ENCODE data around the gene EPHA4.

The EPHA4 gene

GRCh38 chr2:221466744-221467143 lies 105.4 kb downstream of the EPHA4 start:
- DNase-seq, result no peak

GRCh38 chr2:221465776-221466175 lies 106.3 kb downstream of the EPHA4 start:
- DNase-seq, result no peak

- no peak for DNase-seq
Observed at GRCh38 chr2:221464971-221465370, 107.1 kb downstream of the EPHA4 start.

- DNase-seq, result no peak
Observed at GRCh38 chr2:221463241-221463896, 108.7 kb downstream of the EPHA4 start.

- no peak for DNase-seq
Observed at GRCh38 chr2:221461901-221462300, 110.2 kb downstream of the EPHA4 start.

- no peak for DNase-seq
Observed at GRCh38 chr2:221460136-221460535, 112.0 kb downstream of the EPHA4 start.

GRCh38 chr2:221458578-221458977 lies 113.5 kb downstream of the EPHA4 start:
- DNase-seq, result no peak

- DNase-seq, result no peak
Observed at GRCh38 chr2:221455214-221455613, 116.9 kb downstream of the EPHA4 start.

GRCh38 chr2:221454459-221455105 lies 117.5 kb downstream of the EPHA4 start:
- no peak for DNase-seq

- DNase-seq, result no peak
Observed at GRCh38 chr2:221451862-221452788, 120.0 kb downstream of the EPHA4 start.

- no peak for DNase-seq
Observed at GRCh38 chr2:221450280-221450679, 121.8 kb downstream of the EPHA4 start.

GRCh38 chr2:221449406-221449805 lies 122.7 kb downstream of the EPHA4 start:
- DNase-seq, result no peak

GRCh38 chr2:221448844-221449390 lies 123.2 kb downstream of the EPHA4 start:
- DNase-seq, result no peak

- DNase-seq, result no peak
Observed at GRCh38 chr2:221448057-221448843, 123.9 kb downstream of the EPHA4 start.

- DNase-seq, result no peak
Observed at GRCh38 chr2:221447310-221447709, 124.8 kb downstream of the EPHA4 start.

- no peak for DNase-seq
Observed at GRCh38 chr2:221446140-221446539, 126.0 kb downstream of the EPHA4 start.

- no peak for DNase-seq
Observed at GRCh38 chr2:221444106-221444505, 128.0 kb downstream of the EPHA4 start.

- no peak for DNase-seq
Observed at GRCh38 chr2:221443645-221444044, 128.5 kb downstream of the EPHA4 start.

- no peak for DNase-seq
Observed at GRCh38 chr2:221442128-221442527, 130.0 kb downstream of the EPHA4 start.

GRCh38 chr2:221439761-221440479 lies 132.2 kb downstream of the EPHA4 start:
- no peak for DNase-seq

- no peak for DNase-seq
Observed at GRCh38 chr2:221437056-221437455, 135.0 kb downstream of the EPHA4 start.

GRCh38 chr2:221435171-221435570 lies 136.9 kb downstream of the EPHA4 start:
- no peak for DNase-seq
